Measurements from ENCODE around the gene GIPC3.

GIPC3 gene

DNA sequence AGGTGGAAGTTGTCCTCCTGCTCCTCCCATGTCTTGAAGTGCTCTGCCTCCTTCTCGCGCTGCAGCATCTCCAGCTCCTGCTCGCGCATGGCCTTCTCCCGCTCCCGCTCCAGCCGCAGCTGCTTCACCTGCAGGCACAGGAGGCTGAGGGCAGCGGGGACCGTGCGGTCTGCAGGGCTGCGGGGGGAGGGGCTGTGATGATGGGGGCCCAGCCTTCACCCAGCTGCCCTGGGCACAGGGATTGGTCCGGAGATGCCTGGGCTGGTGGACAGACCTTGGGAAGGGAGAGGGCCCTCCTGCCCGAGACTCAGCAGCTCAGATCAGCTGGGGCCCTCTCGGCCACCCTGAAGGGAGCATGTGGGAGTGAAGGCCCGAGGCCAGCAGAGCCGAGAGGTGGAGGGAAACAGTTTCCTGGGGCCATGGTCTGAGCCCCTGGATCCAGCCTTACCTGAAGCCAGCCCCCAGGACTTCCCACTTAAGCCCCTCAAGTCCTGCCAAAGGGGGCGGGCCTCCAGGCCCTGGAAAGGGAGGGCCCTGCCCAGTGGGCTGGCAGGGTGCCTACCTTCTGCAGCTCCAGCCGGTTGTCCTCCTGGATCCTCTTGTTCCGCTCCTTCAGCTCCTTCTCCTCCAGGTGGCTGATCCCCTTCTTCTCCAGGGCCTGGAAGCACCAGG, 35.0 kb downstream of the GIPC3 start:
- TF ChIP-seq, protein P1, sequence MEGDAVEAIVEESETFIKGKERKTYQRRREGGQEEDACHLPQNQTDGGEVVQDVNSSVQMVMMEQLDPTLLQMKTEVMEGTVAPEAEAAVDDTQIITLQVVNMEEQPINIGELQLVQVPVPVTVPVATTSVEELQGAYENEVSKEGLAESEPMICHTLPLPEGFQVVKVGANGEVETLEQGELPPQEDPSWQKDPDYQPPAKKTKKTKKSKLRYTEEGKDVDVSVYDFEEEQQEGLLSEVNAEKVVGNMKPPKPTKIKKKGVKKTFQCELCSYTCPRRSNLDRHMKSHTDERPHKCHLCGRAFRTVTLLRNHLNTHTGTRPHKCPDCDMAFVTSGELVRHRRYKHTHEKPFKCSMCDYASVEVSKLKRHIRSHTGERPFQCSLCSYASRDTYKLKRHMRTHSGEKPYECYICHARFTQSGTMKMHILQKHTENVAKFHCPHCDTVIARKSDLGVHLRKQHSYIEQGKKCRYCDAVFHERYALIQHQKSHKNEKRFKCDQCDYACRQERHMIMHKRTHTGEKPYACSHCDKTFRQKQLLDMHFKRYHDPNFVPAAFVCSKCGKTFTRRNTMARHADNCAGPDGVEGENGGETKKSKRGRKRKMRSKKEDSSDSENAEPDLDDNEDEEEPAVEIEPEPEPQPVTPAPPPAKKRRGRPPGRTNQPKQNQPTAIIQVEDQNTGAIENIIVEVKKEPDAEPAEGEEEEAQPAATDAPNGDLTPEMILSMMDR (IDR thresholded peaks at IDR 0.05; ENCODE audit: unreplicated experiment in 3 of 3) = no peak
- no peaks in the 10 kb centered on the region for H3K9me3 Mint-ChIP-seq
- peaks cover 4% of the 10 kb centered on the region for H3K36me3 Mint-ChIP-seq (ENCODE audit: low read depth)
- H3K27me3 Mint-ChIP-seq (ENCODE audit: low read depth) = no peaks in the 10 kb centered on the region
- H3K27ac Mint-ChIP-seq = no peak overlapping the region
- no peak overlapping the region for H3K4me3 Mint-ChIP-seq
- H3K4me1 Mint-ChIP-seq = peaks cover 7% of the 10 kb centered on the region

DNA sequence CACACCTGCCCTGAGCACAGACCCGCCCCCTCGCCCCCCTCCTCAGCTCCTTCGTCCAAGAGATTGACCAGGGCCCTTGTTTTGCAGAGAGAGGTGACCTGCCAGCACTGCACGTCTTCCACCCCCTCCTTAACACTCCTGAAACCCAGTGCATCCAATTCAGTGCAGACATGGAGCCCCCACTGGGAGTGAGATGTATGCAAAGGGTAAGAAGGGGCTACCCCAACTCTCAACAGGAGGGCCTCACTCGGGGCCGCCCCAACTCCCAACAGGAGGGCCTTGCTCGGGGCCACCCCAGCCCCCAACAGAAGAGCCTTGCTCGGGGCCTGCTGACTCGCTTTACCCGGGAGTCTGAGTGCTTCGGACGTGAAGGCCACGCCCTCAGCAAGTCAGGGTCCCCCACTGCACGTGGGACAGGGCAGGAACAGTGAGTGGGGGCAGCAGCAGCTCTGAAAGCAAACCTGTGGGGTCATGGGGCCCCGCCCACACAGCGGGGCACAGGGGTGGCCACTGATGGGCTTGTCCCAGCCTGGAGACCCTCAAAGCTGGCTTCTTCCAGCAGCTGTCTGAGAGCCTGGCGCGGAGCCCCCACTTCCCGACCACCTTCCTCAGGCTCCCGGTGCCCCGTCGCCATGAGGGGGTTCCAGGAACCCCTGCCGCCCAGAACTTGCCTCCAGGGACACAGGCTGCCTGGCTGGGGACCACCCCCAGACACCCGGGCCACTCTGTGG, 35.7 kb downstream of the GIPC3 start:
- H3K4me3 Mint-ChIP-seq = no peak overlapping the region
- peaks cover 4% of the 10 kb centered on the region for H3K36me3 Mint-ChIP-seq (ENCODE audit: low read depth)
- H3K4me1 Mint-ChIP-seq = peaks cover 10% of the 10 kb centered on the region
- H3K27ac Mint-ChIP-seq = no peak overlapping the region
- TF ChIP-seq, protein P1 (IDR thresholded peaks at IDR 0.05; ENCODE audit: unreplicated experiment in 3 of 3) = no peak
- H3K9me3 Mint-ChIP-seq = no peaks in the 10 kb centered on the region
- H3K27me3 Mint-ChIP-seq (ENCODE audit: low read depth) = no peaks in the 10 kb centered on the region

DNA sequence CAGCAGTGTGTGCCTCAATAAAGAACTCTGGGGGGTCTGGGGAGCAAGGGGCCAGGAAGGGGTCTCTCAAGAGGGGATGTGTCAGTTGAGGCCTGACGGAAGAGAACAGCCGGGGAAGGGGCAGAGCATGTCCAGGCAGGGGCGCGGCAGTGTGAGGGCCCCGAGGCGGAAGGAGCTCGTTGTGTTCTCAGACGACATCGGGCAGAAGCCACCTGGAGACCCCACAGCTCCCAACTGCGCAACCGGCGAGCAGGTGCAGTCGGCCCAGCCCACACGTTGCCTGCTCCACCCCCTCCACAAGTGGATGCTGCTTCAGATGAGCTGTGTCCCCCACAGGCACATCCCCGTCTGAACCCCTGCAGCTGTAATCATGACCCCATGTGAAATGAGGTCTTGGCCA, 36.4 kb downstream of the GIPC3 start:
- H3K27ac Mint-ChIP-seq = no peak overlapping the region
- TF ChIP-seq, protein P1 (IDR thresholded peaks at IDR 0.05; ENCODE audit: unreplicated experiment in 3 of 3) = no peak
- H3K9me3 Mint-ChIP-seq = no peaks in the 10 kb centered on the region
- H3K27me3 Mint-ChIP-seq (ENCODE audit: low read depth) = no peaks in the 10 kb centered on the region
- H3K4me1 Mint-ChIP-seq = peaks cover 16% of the 10 kb centered on the region
- H3K36me3 Mint-ChIP-seq (ENCODE audit: low read depth) = peaks cover 4% of the 10 kb centered on the region
- no peak overlapping the region for H3K4me3 Mint-ChIP-seq

DNA sequence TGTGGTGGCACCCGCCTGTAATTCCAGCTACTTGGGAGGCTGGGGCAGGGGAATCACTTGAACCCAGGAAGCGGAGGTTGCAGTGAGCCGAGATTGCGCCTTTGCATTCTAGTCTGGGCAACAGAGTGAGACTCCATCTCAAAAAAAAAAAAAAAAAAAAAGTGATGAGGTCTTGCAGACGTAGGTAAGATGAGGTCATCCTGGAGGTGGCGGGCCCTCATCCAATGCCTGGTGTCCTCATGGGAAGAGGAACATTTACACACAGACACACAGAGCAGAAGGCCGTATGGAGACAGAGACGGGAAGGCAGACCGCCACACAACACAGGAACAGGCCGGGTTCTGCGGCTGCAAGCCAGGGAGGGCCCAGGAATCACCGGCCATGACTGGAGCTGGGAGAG, 36.9 kb downstream of the GIPC3 start:
- H3K36me3 Mint-ChIP-seq (ENCODE audit: low read depth) = peaks cover 4% of the 10 kb centered on the region

DNA sequence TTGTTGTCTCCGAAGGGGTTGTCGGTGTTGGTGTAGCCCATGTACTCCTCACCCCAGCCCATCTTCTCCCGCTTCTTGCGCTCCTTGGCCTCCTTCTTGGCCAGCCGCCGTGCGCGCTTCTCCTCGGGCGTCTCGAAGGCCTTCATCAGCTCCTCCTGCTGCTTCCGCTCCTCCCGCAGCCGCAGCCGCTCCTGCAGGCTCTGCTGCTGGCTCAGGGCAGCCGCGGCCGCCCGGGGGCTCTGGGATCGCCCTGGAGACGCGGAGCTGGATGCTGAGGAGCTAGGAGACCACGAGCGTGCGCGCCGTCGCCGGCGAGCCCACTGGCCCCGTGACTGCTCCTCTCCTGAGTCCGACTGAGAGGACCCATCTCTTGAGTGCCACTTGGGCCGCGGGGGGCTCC, 38.4 kb downstream of the GIPC3 start:
- Mint-ChIP-seq H3K36me3 (ENCODE audit: low read depth) (peaks cover 4% of the 10 kb centered on the region), H3K9me3 (no peaks in the 10 kb centered on the region), H3K27ac (no peak overlapping the region), H3K27me3 (ENCODE audit: low read depth) (no peaks in the 10 kb centered on the region), H3K4me1 (peaks cover 21% of the 10 kb centered on the region), H3K4me3 (peak overlapping the region in 1 of 3 experiments; percentile 83)
- TF ChIP-seq, protein P1 (IDR thresholded peaks at IDR 0.05; ENCODE audit: unreplicated experiment in 3 of 3) = no peak

More for the DNA sequence above, 36.9 kb downstream of the GIPC3 start:
- Mint-ChIP-seq H3K9me3 (no peaks in the 10 kb centered on the region), H3K27me3 (ENCODE audit: low read depth) (no peaks in the 10 kb centered on the region), H3K4me1 (peaks cover 21% of the 10 kb centered on the region), H3K27ac (no peak overlapping the region), H3K4me3 (peak overlapping the region; percentile 39 to 72 (median 63))
- TF ChIP-seq, protein P1 (IDR thresholded peaks at IDR 0.05; ENCODE audit: unreplicated experiment in 3 of 3) = no peak

All from nephron (organoid).